Activated CD4-positive, alpha-beta memory T cell treated with anti-CD3 and anti-CD28 coated beads, Interleukin-2, amount 10 ng/mL, durations not matched to agents 7 days and 5 days (primary cell): Measurements from ENCODE around the gene RREB1. TPM values are rescaled to one million over a fixed set of nuclear protein-coding genes. Genes with fewer than 3 reads are reported as not detected.
A peak's percentile ranks its signal among the peaks of the same experiment; 100 is the strongest.

Source experiments
- CTCF ChIA-PET: fragments of 350-600 bp; sonication (Branson Sonifier 250); formaldehyde crosslinking; loops from one replicate; lab custom pipeline; 2021; ENCODE audit warnings: antibody characterized with exemption, inconsistent platforms; lab: Charles Lee
- POLR2A ChIA-PET: fragments of 350-600 bp; sonication (Branson Sonifier 250); formaldehyde crosslinking; loops from one replicate; lab custom pipeline; 2021; ENCODE audit warnings: antibody characterized with exemption; lab: Charles Lee
- DNase-seq: peaks from one replicate; pipeline ENCODE4 v3.0.0-alpha.2; 2020
- H3K27ac Mint-ChIP-seq: one replicate; pipeline ENCODE4 v1.8.0; 2021; ENCODE audit warnings: mild to moderate bottlenecking, mixed read lengths
- H3K27me3 Mint-ChIP-seq: one replicate; pipeline ENCODE4 v1.8.0; 2021; ENCODE audit warnings: mixed read lengths
- H3K36me3 Mint-ChIP-seq: one replicate; pipeline ENCODE4 v1.8.0; 2021; ENCODE audit warnings: low read depth, mixed read lengths
- H3K4me1 Mint-ChIP-seq: one replicate; pipeline ENCODE4 v1.8.0; 2021; ENCODE audit warnings: mixed read lengths
- H3K4me3 Mint-ChIP-seq: one replicate; pipeline ENCODE4 v1.8.0; 2021; ENCODE audit warnings: mild to moderate bottlenecking, mixed read lengths
- H3K9me3 Mint-ChIP-seq: one replicate; pipeline ENCODE4 v1.8.0; 2021; ENCODE audit warnings: mixed read lengths
- total RNA-seq, 2 experiments: library from RNA; stranded (reverse); gene quantifications; one replicate each; pipeline ENCODE4 v1.2.3, GENCODE V29; 2021

The RREB1 gene
- total RNA-seq, 2 experiments from 2014 or later: 26.5 to 27.9 TPM

DNA sequence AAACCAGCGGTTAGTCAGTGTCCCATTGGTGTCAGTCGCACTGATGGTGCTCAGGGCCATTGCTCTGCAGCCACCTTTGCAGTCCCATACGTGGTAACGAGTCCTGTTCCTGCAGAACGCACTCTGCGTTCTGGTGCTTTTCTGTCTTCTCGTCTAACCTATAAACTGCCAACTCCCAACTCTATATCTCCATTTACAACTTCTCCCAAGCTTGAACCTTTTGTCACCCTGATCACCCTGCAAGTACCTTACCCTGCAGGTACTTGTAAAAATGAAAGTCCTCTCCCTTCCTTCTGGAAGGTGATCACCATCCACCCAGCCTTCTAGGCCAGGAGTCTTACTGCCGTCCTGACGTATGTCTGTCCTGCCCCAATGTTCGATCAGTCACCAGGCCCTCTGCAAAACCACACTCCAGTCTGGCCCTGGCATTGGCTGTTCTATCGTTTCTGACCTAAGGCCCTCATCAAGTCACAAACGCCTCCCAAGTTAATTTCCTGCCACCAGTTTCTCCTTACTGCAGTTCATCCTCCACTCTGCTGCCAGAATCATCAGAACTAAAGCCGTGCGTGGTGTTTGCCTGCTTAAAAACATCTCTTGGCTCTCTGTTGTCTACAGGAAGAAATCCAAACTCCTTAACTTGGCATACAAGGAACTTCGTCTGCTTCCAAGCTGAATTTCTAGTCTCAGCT, 7.9 kb downstream of the RREB1 start:
- peaks cover 18% of the 10 kb centered on the region for H3K36me3 Mint-ChIP-seq
- DNase-seq: no peak
- POLR2A ChIA-PET: interaction anchor here (0.9 to 2.0 kb wide), 4 partner anchors 8 to 20 kb away, joined by 3 to 8 read pairs (median 3); partner anchors contain the start of gene RREB1
- H3K27me3 Mint-ChIP-seq: no peaks in the 10 kb centered on the region
- H3K4me1 Mint-ChIP-seq: peaks cover 56% of the 10 kb centered on the region
- no peak overlapping the region for H3K27ac Mint-ChIP-seq
- CTCF ChIA-PET: interaction anchor here (1.1 kb wide), 1 partner anchor 29 kb away, joined by 4 read pairs; no protein-coding TSS in a partner anchor
- H3K4me3 Mint-ChIP-seq: no peak overlapping the region
- H3K9me3 Mint-ChIP-seq: no peaks in the 10 kb centered on the region

GRCh38 chr6:7119272-7119801, 11.6 kb downstream of the RREB1 start:
- peaks cover 32% of the 10 kb centered on the region for H3K4me1 Mint-ChIP-seq
- ChIA-PET POLR2A (interaction anchor here (1.2 to 2.1 kb wide), 2 partner anchors 9 to 10 kb away, joined by 3 to 6 read pairs; no protein-coding TSS in a partner anchor), CTCF (interaction anchor here (0.6 kb wide), 1 partner anchor 332 kb away, joined by 4 read pairs; no protein-coding TSS in a partner anchor)
- H3K4me3 Mint-ChIP-seq: no peak overlapping the region
- no peak for DNase-seq
- no peaks in the 10 kb centered on the region for H3K27me3 Mint-ChIP-seq
- H3K36me3 Mint-ChIP-seq: peaks cover 29% of the 10 kb centered on the region
- H3K9me3 Mint-ChIP-seq: no peaks in the 10 kb centered on the region
- H3K27ac Mint-ChIP-seq: no peak overlapping the region

- POLR2A ChIA-PET: interaction anchor here (1.4 to 2.0 kb wide), 3 partner anchors 9 to 14 kb away, joined by 4 to 5 read pairs (median 4); no protein-coding TSS in a partner anchor
- Mint-ChIP-seq H3K27ac (no peak overlapping the region), H3K9me3 (no peaks in the 10 kb centered on the region), H3K4me3 (no peak overlapping the region), H3K36me3 (peaks cover 44% of the 10 kb centered on the region), H3K27me3 (no peaks in the 10 kb centered on the region), H3K4me1 (peaks cover 24% of the 10 kb centered on the region)
- CTCF ChIA-PET: interaction anchor here (0.7 kb wide), 1 partner anchor 186 kb away, joined by 3 read pairs; no protein-coding TSS in a partner anchor
- DNase-seq: no peak
Observed at GRCh38 chr6:7121700-7122241, 14.0 kb downstream of the RREB1 start.

DNA sequence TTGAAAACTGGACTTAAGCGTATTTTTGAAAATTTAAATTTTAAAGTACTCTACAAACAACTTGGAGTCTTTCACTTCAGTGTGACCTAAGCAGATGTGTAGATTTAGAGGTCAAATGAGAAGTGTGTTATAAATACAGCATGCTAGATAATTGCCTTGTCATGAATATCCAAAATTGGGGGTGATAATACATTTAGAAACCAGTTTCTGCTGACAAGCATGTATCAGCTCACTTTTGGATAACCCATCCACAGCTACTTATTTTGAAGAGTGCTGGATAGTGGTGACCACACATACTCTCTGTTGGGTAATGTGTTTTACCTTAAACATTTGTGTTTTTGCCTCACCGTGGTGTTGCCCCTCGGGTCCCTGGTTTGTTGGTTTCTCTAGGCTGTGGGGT, 14.9 kb downstream of the RREB1 start:
- Mint-ChIP-seq H3K27ac (no peak overlapping the region), H3K4me1 (peaks cover 30% of the 10 kb centered on the region), H3K9me3 (no peaks in the 10 kb centered on the region), H3K4me3 (no peak overlapping the region), H3K27me3 (no peaks in the 10 kb centered on the region), H3K36me3 (peaks cover 51% of the 10 kb centered on the region)
- CTCF ChIA-PET: no interaction called here
- no peak for DNase-seq
- POLR2A ChIA-PET: interaction anchor here (1.4 to 2.0 kb wide), 2 partner anchors 8 to 13 kb away, joined by 4 to 5 read pairs; no protein-coding TSS in a partner anchor

GRCh38 chr6:7124114-7124513, 16.4 kb downstream of the RREB1 start:
- no peak overlapping the region for H3K4me3 Mint-ChIP-seq
- H3K36me3 Mint-ChIP-seq: peaks cover 59% of the 10 kb centered on the region
- no peak for DNase-seq
- H3K27me3 Mint-ChIP-seq: no peaks in the 10 kb centered on the region
- H3K27ac Mint-ChIP-seq: no peak overlapping the region
- CTCF ChIA-PET: interaction anchor here (0.7 kb wide), 1 partner anchor 120 kb away, joined by 3 read pairs; no protein-coding TSS in a partner anchor
- POLR2A ChIA-PET: no interaction called here
- H3K9me3 Mint-ChIP-seq: no peaks in the 10 kb centered on the region
- peaks cover 42% of the 10 kb centered on the region for H3K4me1 Mint-ChIP-seq

- no peak overlapping the region for H3K27ac Mint-ChIP-seq
- H3K36me3 Mint-ChIP-seq: peaks cover 54% of the 10 kb centered on the region
- H3K27me3 Mint-ChIP-seq: no peaks in the 10 kb centered on the region
- H3K4me3 Mint-ChIP-seq: no peak overlapping the region
- peaks cover 47% of the 10 kb centered on the region for H3K4me1 Mint-ChIP-seq
- POLR2A ChIA-PET: no interaction called here
- no peaks in the 10 kb centered on the region for H3K9me3 Mint-ChIP-seq
- no peak for DNase-seq
- CTCF ChIA-PET: interaction anchor here (0.7 kb wide), 1 partner anchor 119 kb away, joined by 3 read pairs; no protein-coding TSS in a partner anchor
Observed at GRCh38 chr6:7124636-7125035, 16.9 kb downstream of the RREB1 start.

DNA sequence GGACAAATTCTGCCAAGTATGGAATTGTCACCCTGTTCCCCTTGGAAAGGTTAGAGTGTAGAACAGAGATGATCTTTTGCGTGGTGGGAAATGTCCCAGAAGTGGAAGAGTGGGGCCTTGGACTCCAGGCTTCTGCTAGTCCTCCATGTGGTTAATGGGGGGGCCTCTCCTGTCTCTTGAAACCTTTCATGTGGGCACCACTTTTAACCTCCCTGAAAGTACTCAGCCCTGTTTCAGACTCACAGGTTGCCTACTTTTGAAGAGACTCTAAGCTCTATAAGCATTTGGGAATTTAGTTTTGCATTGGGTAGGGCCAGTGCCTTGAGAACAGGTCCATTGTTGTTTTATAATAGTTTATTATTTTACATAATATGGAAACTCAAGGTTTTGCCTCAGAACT, 17.5 kb downstream of the RREB1 start:
- H3K4me3 Mint-ChIP-seq: no peak overlapping the region
- peaks cover 54% of the 10 kb centered on the region for H3K4me1 Mint-ChIP-seq
- H3K27me3 Mint-ChIP-seq: no peaks in the 10 kb centered on the region
- ChIA-PET CTCF (no interaction called here), POLR2A (no interaction called here)
- no peak for DNase-seq
- H3K36me3 Mint-ChIP-seq: peaks cover 55% of the 10 kb centered on the region
- H3K27ac Mint-ChIP-seq: no peak overlapping the region
- no peaks in the 10 kb centered on the region for H3K9me3 Mint-ChIP-seq

- Mint-ChIP-seq H3K27me3 (no peaks in the 10 kb centered on the region), H3K4me1 (peaks cover 58% of the 10 kb centered on the region), H3K9me3 (no peaks in the 10 kb centered on the region), H3K36me3 (peaks cover 55% of the 10 kb centered on the region), H3K4me3 (no peak overlapping the region), H3K27ac (no peak overlapping the region)
- POLR2A ChIA-PET: interaction anchor here (0.9 to 3.1 kb wide), 3 partner anchors 9 to 40 kb away, joined by 3 to 11 read pairs (median 3); partner anchors contain the start of gene RREB1
- DNase-seq: no peak
- CTCF ChIA-PET: no interaction called here
Observed at GRCh38 chr6:7126754-7127153, 19.0 kb downstream of the RREB1 start.

DNA sequence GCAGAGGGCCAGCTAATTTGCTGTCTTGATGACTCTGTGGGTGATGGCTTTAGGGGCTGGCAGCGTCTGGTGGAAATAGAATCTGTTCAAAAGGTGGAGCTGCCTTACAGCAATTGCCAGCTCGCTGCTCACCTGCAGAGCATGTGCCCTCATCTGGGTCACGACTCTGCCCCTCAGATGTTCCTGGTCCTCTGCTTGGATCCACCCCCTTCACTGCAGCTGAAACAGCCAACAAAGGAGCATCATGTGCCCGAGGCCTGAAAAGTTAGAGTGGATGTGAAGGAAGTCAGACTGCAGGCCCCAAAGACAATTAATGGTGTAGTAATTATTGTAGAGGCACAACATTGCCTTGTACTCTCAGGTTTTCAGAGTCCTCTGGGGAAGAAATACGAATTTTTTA, 19.9 kb downstream of the RREB1 start:
- Mint-ChIP-seq H3K9me3 (no peaks in the 10 kb centered on the region), H3K27me3 (no peaks in the 10 kb centered on the region), H3K36me3 (peaks cover 48% of the 10 kb centered on the region), H3K4me3 (no peak overlapping the region), H3K4me1 (peaks cover 61% of the 10 kb centered on the region), H3K27ac (no peak overlapping the region)
- ChIA-PET POLR2A (interaction anchor here (1.0 to 3.1 kb wide), 5 partner anchors 7 to 39 kb away, joined by 3 to 11 read pairs (median 6); partner anchors contain the start of gene RREB1), CTCF (no interaction called here)
- DNase-seq: no peak

DNA sequence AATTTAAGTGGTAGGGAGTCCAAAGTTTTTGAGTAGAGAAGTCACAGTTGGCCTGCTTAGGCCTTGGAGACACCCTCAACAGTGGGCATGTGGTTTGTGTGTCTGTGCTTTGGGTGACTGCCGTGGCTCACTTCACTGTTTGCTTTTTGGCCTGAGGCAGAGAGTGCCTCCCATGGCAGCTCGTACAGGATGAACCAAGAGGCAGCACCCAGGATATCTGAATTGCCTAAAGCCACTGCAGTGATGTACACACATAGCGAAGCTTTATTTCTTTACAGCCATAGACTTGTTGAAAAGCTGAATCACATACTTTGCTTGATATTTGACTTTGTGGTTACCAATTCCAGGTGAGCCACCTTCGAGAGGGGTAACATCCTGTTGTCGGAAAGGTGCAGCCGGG, 21.6 kb downstream of the RREB1 start:
- peak overlapping the region; percentile 11 for H3K27ac Mint-ChIP-seq

DNA sequence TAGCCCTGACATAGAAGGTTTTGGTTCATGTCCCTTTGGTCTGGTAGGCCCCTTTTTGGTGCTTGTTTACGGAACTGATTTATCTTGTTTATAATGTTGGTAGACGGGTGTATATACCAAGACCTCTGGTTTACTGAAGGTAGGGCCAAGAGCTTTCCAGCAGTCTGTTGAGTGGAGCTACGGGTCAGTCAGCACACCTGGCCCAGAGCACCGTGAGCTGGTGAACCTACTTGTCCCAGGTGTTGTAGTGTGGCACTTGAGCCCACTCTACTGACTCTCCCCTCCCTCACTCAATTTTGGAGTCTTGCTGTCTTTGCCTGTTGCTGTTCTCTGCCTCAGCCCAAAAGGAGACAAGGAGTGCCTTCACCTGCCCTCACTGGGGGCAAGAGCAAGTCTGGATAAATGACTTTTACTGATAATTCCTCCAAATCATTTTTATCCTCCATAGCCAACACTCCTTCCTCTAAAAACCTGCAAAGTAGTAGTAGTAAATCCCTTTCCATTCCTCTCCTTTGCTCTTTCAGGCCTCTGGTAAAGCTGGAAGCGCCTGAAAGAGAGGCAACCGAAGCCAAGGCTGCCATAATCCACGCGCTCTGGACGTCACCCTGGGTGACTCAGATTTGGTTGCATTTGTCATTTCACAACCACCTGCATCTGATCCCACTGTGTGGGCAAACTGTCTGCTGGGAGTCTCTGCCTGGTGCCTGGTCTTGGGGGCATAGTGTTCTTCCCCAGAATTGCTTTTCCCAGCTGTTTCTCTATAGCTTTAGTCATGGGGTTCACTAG, 22.2 kb downstream of the RREB1 start:
- H3K27me3 Mint-ChIP-seq: no peaks in the 10 kb centered on the region
- POLR2A ChIA-PET: interaction anchor here (1.1 to 2.4 kb wide), 3 partner anchors 8 to 14 kb away, joined by 3 to 6 read pairs (median 5); no protein-coding TSS in a partner anchor
- peak; percentile 38 for DNase-seq
- H3K4me3 Mint-ChIP-seq: no peak overlapping the region
- H3K36me3 Mint-ChIP-seq: peaks cover 39% of the 10 kb centered on the region
- H3K4me1 Mint-ChIP-seq: peaks cover 64% of the 10 kb centered on the region
- H3K9me3 Mint-ChIP-seq: no peaks in the 10 kb centered on the region
- peak overlapping the region; percentile 11 for H3K27ac Mint-ChIP-seq
- CTCF ChIA-PET: interaction anchor here (1.2 kb wide), 1 partner anchor 114 kb away, joined by 5 read pairs; no protein-coding TSS in a partner anchor

More for the DNA sequence above, 21.6 kb downstream of the RREB1 start:
- H3K27me3 Mint-ChIP-seq: no peaks in the 10 kb centered on the region
- peaks cover 66% of the 10 kb centered on the region for H3K4me1 Mint-ChIP-seq
- H3K4me3 Mint-ChIP-seq: no peak overlapping the region
- H3K9me3 Mint-ChIP-seq: no peaks in the 10 kb centered on the region
- DNase-seq: no peak
- ChIA-PET POLR2A (interaction anchor here (1.1 to 2.4 kb wide), 4 partner anchors 8 to 16 kb away, joined by 3 to 9 read pairs (median 6); no protein-coding TSS in a partner anchor), CTCF (interaction anchor here (1.2 kb wide), 1 partner anchor 114 kb away, joined by 5 read pairs; no protein-coding TSS in a partner anchor)
- H3K36me3 Mint-ChIP-seq: peaks cover 43% of the 10 kb centered on the region

- no peaks in the 10 kb centered on the region for H3K9me3 Mint-ChIP-seq
- no peaks in the 10 kb centered on the region for H3K27me3 Mint-ChIP-seq
- H3K4me1 Mint-ChIP-seq: peaks cover 71% of the 10 kb centered on the region
- DNase-seq: no peak
- peaks cover 27% of the 10 kb centered on the region for H3K36me3 Mint-ChIP-seq
- CTCF ChIA-PET: no interaction called here
- POLR2A ChIA-PET: interaction anchor here (0.7 to 2.3 kb wide), 4 partner anchors 9 to 22 kb away, joined by 3 to 6 read pairs (median 4); no protein-coding TSS in a partner anchor
- no peak overlapping the region for H3K4me3 Mint-ChIP-seq
- no peak overlapping the region for H3K27ac Mint-ChIP-seq
Observed at GRCh38 chr6:7131390-7131789, 23.6 kb downstream of the RREB1 start.
